Caco-2 (cell line): ENCODE data around the gene ZNF311. TPM values are rescaled to one million over a fixed set of nuclear protein-coding genes. Genes with fewer than 3 reads are reported as not detected.

Experiments used
- BruUV-seq: library from RNA; stranded (reverse); fragments of 400-500 nt; replicated peaks from 2 replicates; lab custom pipeline; 2021; lab: Mats Ljungman, UMichigan
- CTCF ChIA-PET: fragments of 300-600 bp; sonication (Branson Sonifier 250); formaldehyde crosslinking; loops from one replicate; lab custom pipeline; 2022; ENCODE audit warnings: antibody characterized with exemption; lab: Charles Lee
- POLR2A ChIA-PET: fragments of 300-600 bp; sonication (Branson Sonifier 250); formaldehyde crosslinking; loops from one replicate; lab custom pipeline; 2022; ENCODE audit warnings: antibody characterized with exemption; lab: Charles Lee
- DNase-seq, 2 experiments: peaks; one replicate each; pipeline versions ENCODE4 v3.0.0 to v3.0.0-alpha.2; 2020 to 2022
- H3K27me3 ChIP-seq: replicated peaks from 2 replicates; pipeline ENCODE4 v1.6.0; 2011; ENCODE audit warnings: low read length; ENCODE audit not compliant: control insufficient read depth, insufficient read depth
- H3K36me3 ChIP-seq: 2 replicates; pipeline ENCODE4 v1.5.1; 2011; ENCODE audit warnings: low read length; ENCODE audit not compliant: control insufficient read depth, insufficient read depth
- H3K4me1 ChIP-seq: fragments of 250-450 bp; sonication (Bioruptor Pico); 2 replicates; pipeline ENCODE4 v1.5.1; 2020; ENCODE audit warnings: mild to moderate bottlenecking
- H3K4me3 ChIP-seq: 2 replicates; pipeline ENCODE4 v1.5.1; 2011; ENCODE audit warnings: low read depth, mild to moderate bottlenecking, control low read depth, low read length
- H3K9me3 ChIP-seq: fragments of 250-450 bp; sonication (Bioruptor Pico); 2 replicates; pipeline ENCODE4 v1.5.1; 2020; ENCODE audit warnings: mild to moderate bottlenecking, moderate library complexity
- H3K27ac Mint-ChIP-seq: one replicate; pipeline ENCODE4 v1.8.0; 2022; ENCODE audit warnings: mixed read lengths; ENCODE audit not compliant: unreplicated experiment
- H3K27me3 Mint-ChIP-seq: one replicate; pipeline ENCODE4 v1.8.0; 2022; ENCODE audit warnings: mixed read lengths; ENCODE audit not compliant: insufficient read depth, unreplicated experiment
- H3K36me3 Mint-ChIP-seq: one replicate; pipeline ENCODE4 v1.8.0; 2022; ENCODE audit warnings: mild to moderate bottlenecking, mixed read lengths; ENCODE audit not compliant: insufficient read depth, unreplicated experiment
- H3K4me1 Mint-ChIP-seq: one replicate; pipeline ENCODE4 v1.8.0; 2022; ENCODE audit warnings: low read depth, mixed read lengths; ENCODE audit not compliant: unreplicated experiment
- H3K4me3 Mint-ChIP-seq: one replicate; pipeline ENCODE4 v1.8.0; 2022; ENCODE audit warnings: mild to moderate bottlenecking, moderate library complexity, mixed read lengths; ENCODE audit not compliant: unreplicated experiment
- H3K9me3 Mint-ChIP-seq: one replicate; pipeline ENCODE4 v1.8.0; 2022; ENCODE audit warnings: mixed read lengths; ENCODE audit not compliant: unreplicated experiment
- CTCF ChIP-seq, 2 experiments: fragments of 200-600 bp in 1 of 2; IDR thresholded peaks; 1 replicate in 1 of 2; 2 replicates in 1 of 2; pipeline versions ENCODE4 v1.5.1 to v1.8.0; 2011 to 2022; ENCODE audit warnings: antibody characterized with exemption in 1 of 2, control low read depth in 1 of 2, inconsistent platforms in 1 of 2, low read depth in 1 of 2, low read length in 1 of 2, mild to moderate bottlenecking in 1 of 2, moderate library complexity in 1 of 2; ENCODE audit not compliant: insufficient read depth in 1 of 2, severe bottlenecking in 1 of 2, unreplicated experiment in 1 of 2
- intact Hi-C: fragments of 100-400 bp; cut with micrococcal nuclease; formaldehyde crosslinking; loops from one replicate; pipeline ENCODE4 v1.10.0; 2022; ENCODE audit not compliant: unreplicated experiment
- total RNA-seq: library from RNA; stranded (reverse); gene quantifications from 2 replicates; pipeline ENCODE4 v1.2.3, GENCODE V29; 2022

ZNF311 gene
- total RNA-seq, 1 experiment from 2014 or later, result 2.9 TPM

- Histone ChIP-seq H3K4me1 (no peaks in the 10 kb centered on the region), H3K4me3 (no peak overlapping the region), H3K27me3 (no peaks in the 10 kb centered on the region), H3K9me3 (no peaks in the 10 kb centered on the region), H3K36me3 (no peaks in the 10 kb centered on the region)
- no TSS peak for BruUV-seq
- Mint-ChIP-seq H3K4me1 (peaks cover 7% of the 10 kb centered on the region), H3K36me3 (no peaks in the 10 kb centered on the region), H3K27ac (no peak overlapping the region), H3K9me3 (no peaks in the 10 kb centered on the region), H3K27me3 (no peaks in the 10 kb centered on the region), H3K4me3 (no peak overlapping the region)
- no peak for DNase-seq
- POLR2A ChIA-PET, result no interaction called here
- intact Hi-C loops, result no loop called here
- no peak for TF ChIP-seq CTCF (IDR thresholded peaks at IDR 0.05; ENCODE audit: insufficient read depth in 1 of 2, low read depth in 1 of 2, low read length in 1 of 2, severe bottlenecking in 1 of 2, unreplicated experiment in 1 of 2)
- CTCF ChIA-PET, result no interaction called here
Observed at GRCh38 chr6:28996844-28997510, 8.1 kb downstream of the ZNF311 start.

- Histone ChIP-seq H3K9me3 (no peaks in the 10 kb centered on the region), H3K4me3 (no peak overlapping the region), H3K27me3 (no peaks in the 10 kb centered on the region), H3K36me3 (no peaks in the 10 kb centered on the region), H3K4me1 (no peaks in the 10 kb centered on the region)
- H3K9me3 Mint-ChIP-seq, result no peaks in the 10 kb centered on the region
- H3K36me3 Mint-ChIP-seq, result no peaks in the 10 kb centered on the region
- H3K27ac Mint-ChIP-seq, result no peak overlapping the region
- H3K27me3 Mint-ChIP-seq, result no peaks in the 10 kb centered on the region
- no peak overlapping the region for H3K4me3 Mint-ChIP-seq
- peaks cover 7% of the 10 kb centered on the region for H3K4me1 Mint-ChIP-seq
- intact Hi-C loops, result no loop called here
- ChIA-PET POLR2A (no interaction called here), CTCF (interaction anchor here (0.5 kb wide), 1 partner anchor 71 kb away, joined by 3 read pairs; no protein-coding TSS in a partner anchor)
- no peak for TF ChIP-seq CTCF (IDR thresholded peaks at IDR 0.05; ENCODE audit: insufficient read depth in 1 of 2, low read depth in 1 of 2, low read length in 1 of 2, severe bottlenecking in 1 of 2, unreplicated experiment in 1 of 2)
- no TSS peak for BruUV-seq
- no peak for DNase-seq
Observed at GRCh38 chr6:28995093-28995650, 9.9 kb downstream of the ZNF311 start.

- Histone ChIP-seq H3K4me1 (no peaks in the 10 kb centered on the region), H3K9me3 (no peaks in the 10 kb centered on the region), H3K36me3 (no peaks in the 10 kb centered on the region), H3K4me3 (no peak overlapping the region), H3K27me3 (no peaks in the 10 kb centered on the region)
- CTCF ChIA-PET, result no interaction called here
- H3K4me1 Mint-ChIP-seq, result peaks cover 3% of the 10 kb centered on the region
- H3K27ac Mint-ChIP-seq, result no peak overlapping the region
- no peaks in the 10 kb centered on the region for H3K9me3 Mint-ChIP-seq
- no peaks in the 10 kb centered on the region for H3K27me3 Mint-ChIP-seq
- POLR2A ChIA-PET, result no interaction called here
- DNase-seq, result no peak
- H3K4me3 Mint-ChIP-seq, result no peak overlapping the region
- peaks cover 20% of the 10 kb centered on the region for H3K36me3 Mint-ChIP-seq
- intact Hi-C loops, result no loop called here
- TF ChIP-seq CTCF (IDR thresholded peaks at IDR 0.05; ENCODE audit: insufficient read depth in 1 of 2, low read depth in 1 of 2, low read length in 1 of 2, severe bottlenecking in 1 of 2, unreplicated experiment in 1 of 2), result no peak
- no TSS peak for BruUV-seq
Observed at GRCh38 chr6:28988536-28989311, 16.4 kb downstream of the ZNF311 start.
